Measurements from ENCODE around the gene COPS7A.

- no peak for TF ChIP-seq CTCF (IDR thresholded peaks at IDR 0.05)
- no peak for TF ChIP-seq EZH2 (IDR thresholded peaks at IDR 0.05; ENCODE audit: borderline replicate concordance, insufficient read depth, low read depth, low read length, poor library complexity, severe bottlenecking)
Observed at GRCh38 chr12:6769666-6770065, 45.8 kb downstream of the COPS7A start.

Data from B cell (primary cell).